OCI-LY1 (cell line): ENCODE measurements around the gene C16orf89.
"Not testable (repeated sequence)": the region's sequence is repeated elsewhere in the genome, so short reads cannot be mapped to it uniquely, and the experiment has no call there.

Source experiments
- H2AFZ ChIP-seq: fragments of 200-600 bp; sonication (generic), shearing (Covaris generic); 2 replicates; pipeline ENCODE4 v1.6.0; 2014; ENCODE audit warnings: antibody characterized with exemption, mild to moderate bottlenecking, low read length
- H3F3A ChIP-seq: fragments of 200-600 bp; sonication (generic), shearing (Covaris generic); 2 replicates; pipeline ENCODE4 v1.6.0; 2014; ENCODE audit warnings: mild to moderate bottlenecking, antibody characterized with exemption, low read length, moderate library complexity; ENCODE audit not compliant: insufficient read depth
- H3K27ac ChIP-seq: fragments of 200-600 bp; sonication (generic); 2 replicates; pipeline ENCODE4 v1.5.1; 2014; ENCODE audit warnings: low read length, mixed run types, mild to moderate bottlenecking, low read depth; ENCODE audit not compliant: poor library complexity, severe bottlenecking
- H3K27me3 ChIP-seq: fragments of 200-600 bp; sonication (generic); 2 replicates; pipeline ENCODE4 v1.6.0; 2014; ENCODE audit warnings: antibody characterized with exemption, mild to moderate bottlenecking, low read length, moderate library complexity; ENCODE audit not compliant: insufficient read depth
- H3K36me3 ChIP-seq: fragments of 200-600 bp; sonication (generic); 2 replicates; pipeline ENCODE4 v1.6.1; 2014; ENCODE audit warnings: mild to moderate bottlenecking, antibody characterized with exemption, low read length, moderate library complexity, mixed read lengths; ENCODE audit not compliant: insufficient read depth
- H3K4me1 ChIP-seq: fragments of 200-600 bp; sonication (generic); 2 replicates; pipeline ENCODE4 v1.5.1; 2014; ENCODE audit warnings: mild to moderate bottlenecking, low read length, moderate library complexity; ENCODE audit not compliant: insufficient read depth, severe bottlenecking
- H3K4me2 ChIP-seq: fragments of 200-600 bp; sonication (generic), shearing (Covaris generic); 2 replicates; pipeline ENCODE4 v1.6.1; 2014; ENCODE audit warnings: low read length
- H3K4me3 ChIP-seq: fragments of 200-600 bp; sonication (generic); 2 replicates; pipeline ENCODE4 v1.5.1; 2014; ENCODE audit warnings: low read length, low read depth, mild to moderate bottlenecking, mixed read lengths; ENCODE audit not compliant: poor library complexity, severe bottlenecking
- H3K79me2 ChIP-seq: fragments of 200-600 bp; shearing (Covaris generic); 2 replicates; pipeline ENCODE4 v1.6.1; 2016; ENCODE audit warnings: mixed run types, low read length, mixed read lengths; ENCODE audit not compliant: insufficient read depth
- H3K9ac ChIP-seq: fragments of 200-600 bp; sonication (generic), shearing (Covaris generic); 2 replicates; pipeline ENCODE4 v1.6.1; 2014; ENCODE audit warnings: mild to moderate bottlenecking, low read length, mixed read lengths
- H3K9me2 ChIP-seq: fragments of 200-600 bp; sonication (generic), shearing (Covaris generic); 2 replicates; pipeline ENCODE4 v1.6.1; 2014; ENCODE audit warnings: low read depth, mild to moderate bottlenecking, low read length, mixed read lengths
- H3K9me3 ChIP-seq: fragments of 200-600 bp; shearing (Covaris generic); 2 replicates; pipeline ENCODE4 v1.6.1; 2014; ENCODE audit warnings: low read length, mixed read lengths
- H4K20me1 ChIP-seq: fragments of 200-600 bp; sonication (generic), shearing (Covaris generic); 2 replicates; pipeline ENCODE4 v1.6.0; 2016; ENCODE audit warnings: mild to moderate bottlenecking, low read length; ENCODE audit not compliant: insufficient read depth
- CTCF ChIP-seq: fragments of 200-600 bp; sonication (generic), shearing (Covaris generic); IDR thresholded peaks from 2 replicates; pipeline ENCODE4 v1.5.1; 2017; ENCODE audit warnings: mild to moderate bottlenecking, antibody characterized with exemption, low read length, moderate library complexity, mixed read lengths
- EZH2 ChIP-seq: fragments of 200-600 bp; sonication (generic), shearing (Covaris generic); IDR thresholded peaks from 2 replicates; pipeline ENCODE4 v1.8.0; 2017; ENCODE audit warnings: borderline replicate concordance, mixed run types, mild to moderate bottlenecking, antibody characterized with exemption, low read length, moderate library complexity, mixed read lengths

C16orf89 gene

DNA sequence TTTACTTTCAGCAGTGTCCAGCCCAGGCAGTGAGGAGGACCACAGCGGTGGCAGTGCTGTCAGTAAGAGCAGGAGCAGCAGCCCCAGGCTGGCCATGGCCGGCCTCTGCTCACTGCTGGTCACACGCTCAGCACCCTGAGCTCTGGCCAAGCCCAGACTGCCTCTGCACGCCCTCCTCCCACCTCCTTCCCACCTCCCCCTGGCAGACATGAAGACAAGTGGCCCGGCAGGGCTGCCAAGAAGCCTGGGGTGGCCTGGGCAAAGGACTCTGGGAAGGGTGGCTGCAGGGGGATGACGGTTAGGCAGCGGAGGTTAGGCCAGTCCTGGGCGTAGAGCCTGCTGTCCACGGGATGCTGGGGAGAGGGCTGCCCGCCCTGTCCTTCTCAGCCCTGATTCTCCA is at the start of gene C16orf89:
Gene C16orf89 (minus strand): TSS at position 144 of the 400 bp plus-strand sequence. CDS start 48 bp downstream, at position 96.
- no peak within 1 kb of the TSS for H3K4me2 ChIP-seq

GRCh38 chr16:5110933-5111332 is 45.2 kb upstream of the C16orf89 start:
- not testable (repeated sequence) for H3K4me2 ChIP-seq, H3K9me2 ChIP-seq, H3K36me3 ChIP-seq, H3F3A ChIP-seq, H3K9me3 ChIP-seq, H3K27me3 ChIP-seq, H3K9ac ChIP-seq, H4K20me1 ChIP-seq, H3K27ac ChIP-seq, H3K79me2 ChIP-seq, H3K4me1 ChIP-seq, H3K4me3 ChIP-seq, H2AFZ ChIP-seq

More for the DNA sequence above, at the start of gene C16orf89:
- Histone ChIP-seq H3K4me3 (no peak within 1 kb of the TSS), H3K9ac (no peak within 1 kb of the TSS), H3K4me1 (no peaks in the 10 kb centered on the region), H3K27me3 (no peaks in the 10 kb centered on the region), H3K27ac (no peak within 1 kb of the TSS), H3K79me2 (no peaks in the 10 kb centered on the region), H2AFZ (no peak within 1 kb of the TSS), H3K36me3 (no peaks in the 10 kb centered on the region), H3F3A (no peaks in the 10 kb centered on the region), H3K9me2 (no peaks in the 10 kb centered on the region), H4K20me1 (no peaks in the 10 kb centered on the region), H3K9me3 (no peaks in the 10 kb centered on the region)
- TF ChIP-seq EZH2: no peak
- TF ChIP-seq CTCF: no peak

- no peaks in the 10 kb centered on the region for H3K36me3 ChIP-seq
- no peaks in the 10 kb centered on the region for H3K4me1 ChIP-seq
- H3K4me2 ChIP-seq: no peak overlapping the region
- H3K27ac ChIP-seq: no peak overlapping the region
- no peaks in the 10 kb centered on the region for H3K27me3 ChIP-seq
- H3K9me2 ChIP-seq: no peaks in the 10 kb centered on the region
- no peaks in the 10 kb centered on the region for H3K79me2 ChIP-seq
- H3K4me3 ChIP-seq: no peak overlapping the region
- H4K20me1 ChIP-seq: no peaks in the 10 kb centered on the region
- no peak overlapping the region for H2AFZ ChIP-seq
- H3F3A ChIP-seq: no peaks in the 10 kb centered on the region
- TF ChIP-seq CTCF (no peak), EZH2 (no peak)
- H3K9ac ChIP-seq: no peak overlapping the region
- H3K9me3 ChIP-seq: no peaks in the 10 kb centered on the region
Observed at GRCh38 chr16:5108505-5109158, 42.9 kb upstream of the C16orf89 start.

DNA sequence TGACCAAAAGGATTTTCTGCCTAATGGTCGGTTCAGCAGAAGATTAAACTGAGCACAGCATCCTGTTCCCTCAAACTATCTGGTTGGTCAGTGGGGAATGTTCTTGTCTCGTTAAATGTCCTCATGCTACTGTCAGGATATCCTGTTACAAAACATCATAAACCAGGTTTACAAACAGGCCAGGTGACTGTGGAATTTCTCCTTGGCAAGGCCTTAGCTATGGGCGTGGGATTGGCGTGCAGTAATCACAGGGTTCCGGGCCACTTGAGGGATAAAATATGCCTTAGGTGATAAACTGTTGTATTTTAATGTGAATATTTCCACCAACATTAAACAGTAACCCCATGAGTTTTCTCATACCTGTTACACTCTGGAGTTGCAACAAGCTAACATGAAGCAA is 39.3 kb upstream of the C16orf89 start:
- H3K27me3 ChIP-seq, H3K4me1 ChIP-seq, H3K36me3 ChIP-seq, H3K79me2 ChIP-seq, H3K9me2 ChIP-seq, H3F3A ChIP-seq, H4K20me1 ChIP-seq, H3K4me3 ChIP-seq, H3K27ac ChIP-seq, H2AFZ ChIP-seq, H3K4me2 ChIP-seq, H3K9ac ChIP-seq, H3K9me3 ChIP-seq: not testable (repeated sequence)

DNA sequence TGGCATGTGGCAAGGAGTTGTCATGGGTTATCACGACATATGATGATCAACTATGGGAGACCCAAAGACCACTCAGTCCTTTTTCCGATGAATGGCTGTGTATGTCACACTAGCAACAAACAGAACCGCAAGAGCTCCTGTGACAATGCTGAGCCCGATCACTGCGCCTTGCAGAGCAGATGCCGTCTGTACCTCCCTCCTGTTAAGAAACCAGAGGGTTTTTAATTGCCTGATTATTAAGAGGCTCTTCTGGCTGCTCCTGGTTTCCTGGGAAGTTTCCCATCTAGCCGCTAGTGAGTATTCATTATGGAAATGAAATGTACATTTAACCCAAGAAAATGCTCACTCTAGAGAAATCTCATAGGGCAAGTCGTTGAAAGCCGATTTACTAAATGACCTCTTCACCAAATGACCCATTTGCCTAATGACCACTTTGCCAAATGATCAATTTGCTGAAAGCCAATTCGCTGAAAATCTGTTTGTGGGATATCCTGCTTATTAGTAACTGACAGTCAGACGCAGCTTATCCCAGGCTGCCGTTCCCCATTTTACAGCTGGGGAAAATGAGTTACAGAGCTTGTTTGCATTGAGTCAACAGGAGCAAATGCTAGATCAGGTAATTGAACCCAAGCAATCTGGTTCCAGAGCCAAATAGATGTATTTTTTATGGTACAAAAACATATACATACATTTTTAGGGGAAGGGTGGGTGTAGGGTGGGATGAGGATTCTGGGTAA is 37.7 kb upstream of the C16orf89 start:
- not testable (repeated sequence) for H2AFZ ChIP-seq, H3K36me3 ChIP-seq, H3K27me3 ChIP-seq, H3K79me2 ChIP-seq, H3K4me2 ChIP-seq, H3K4me1 ChIP-seq, H3K9ac ChIP-seq, H3K9me3 ChIP-seq, H3K9me2 ChIP-seq, H3F3A ChIP-seq, H3K27ac ChIP-seq, H4K20me1 ChIP-seq, H3K4me3 ChIP-seq

DNA sequence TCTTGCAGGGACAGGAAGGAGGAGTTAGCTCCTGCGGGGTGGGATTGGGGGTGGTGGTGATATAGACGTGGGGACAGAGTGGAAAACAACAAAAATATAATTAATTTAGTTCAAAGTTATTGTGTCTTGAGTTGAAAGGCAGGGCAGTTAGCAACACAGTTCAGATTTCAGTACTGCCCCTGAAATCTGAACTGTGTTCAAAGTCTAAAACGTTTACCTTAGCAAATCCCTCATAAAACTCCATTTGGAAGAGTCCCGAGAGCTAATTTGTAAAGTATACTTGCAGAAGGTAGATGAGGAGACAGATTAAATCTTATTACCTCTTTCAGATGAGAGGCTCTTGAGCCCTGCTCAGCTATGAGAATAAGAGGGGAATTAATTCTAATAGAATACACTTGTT is 33.4 kb upstream of the C16orf89 start:
- not testable (repeated sequence) for H3K4me3 ChIP-seq, H3K4me1 ChIP-seq, H3K9me2 ChIP-seq, H3K9me3 ChIP-seq, H3K27me3 ChIP-seq, H3F3A ChIP-seq, H3K9ac ChIP-seq, H3K79me2 ChIP-seq, H3K27ac ChIP-seq, H2AFZ ChIP-seq, H4K20me1 ChIP-seq, H3K36me3 ChIP-seq, H3K4me2 ChIP-seq
